Panc1 (cell line): ENCODE measurements around the gene VSTM2L.

Experiments used
- POLR2AphosphoS5 ChIP-seq: IDR thresholded peaks from 2 replicates; pipeline ENCODE4 v1.6.1; 2012; ENCODE audit warnings: mild to moderate bottlenecking, low read depth, low read length, moderate library complexity
- SIN3A ChIP-seq: IDR thresholded peaks from 2 replicates; pipeline ENCODE4 v1.6.1; 2012; ENCODE audit warnings: low read depth, mild to moderate bottlenecking, low read length, moderate library complexity, borderline replicate concordance; ENCODE audit not compliant: insufficient read depth
- TCF7L2 ChIP-seq: IDR thresholded peaks from 2 replicates; pipeline ENCODE4 v1.6.1; 2011; ENCODE audit warnings: mild to moderate bottlenecking, low read depth, low read length, inconsistent platforms
- TF ChIP-seq, protein P1 (sequence below): fragments of 450-650 bp; IDR thresholded peaks from 2 replicates; pipeline ENCODE4 v1.5.1; 2017; ENCODE audit warnings: mild to moderate bottlenecking

DNA sequence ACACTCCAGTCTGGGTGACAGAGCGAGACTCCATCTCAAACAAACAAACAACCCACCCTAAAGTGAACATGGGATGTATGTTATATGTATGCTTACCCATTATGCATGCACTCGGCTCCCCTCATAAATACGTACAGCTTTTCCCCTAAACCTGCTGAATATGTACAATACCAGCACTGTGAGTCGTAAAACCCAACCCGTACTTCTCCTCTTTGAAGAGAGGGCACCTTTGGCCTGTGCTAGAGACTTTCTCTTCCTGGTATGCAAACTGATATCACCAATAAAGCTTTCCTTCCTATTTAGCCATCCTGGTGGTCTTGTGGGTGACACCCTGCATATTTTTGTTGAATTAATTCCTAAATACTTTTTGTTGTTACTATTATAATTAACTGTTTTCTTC is 51.3 kb downstream of the VSTM2L start:
- TF ChIP-seq, protein P1, sequence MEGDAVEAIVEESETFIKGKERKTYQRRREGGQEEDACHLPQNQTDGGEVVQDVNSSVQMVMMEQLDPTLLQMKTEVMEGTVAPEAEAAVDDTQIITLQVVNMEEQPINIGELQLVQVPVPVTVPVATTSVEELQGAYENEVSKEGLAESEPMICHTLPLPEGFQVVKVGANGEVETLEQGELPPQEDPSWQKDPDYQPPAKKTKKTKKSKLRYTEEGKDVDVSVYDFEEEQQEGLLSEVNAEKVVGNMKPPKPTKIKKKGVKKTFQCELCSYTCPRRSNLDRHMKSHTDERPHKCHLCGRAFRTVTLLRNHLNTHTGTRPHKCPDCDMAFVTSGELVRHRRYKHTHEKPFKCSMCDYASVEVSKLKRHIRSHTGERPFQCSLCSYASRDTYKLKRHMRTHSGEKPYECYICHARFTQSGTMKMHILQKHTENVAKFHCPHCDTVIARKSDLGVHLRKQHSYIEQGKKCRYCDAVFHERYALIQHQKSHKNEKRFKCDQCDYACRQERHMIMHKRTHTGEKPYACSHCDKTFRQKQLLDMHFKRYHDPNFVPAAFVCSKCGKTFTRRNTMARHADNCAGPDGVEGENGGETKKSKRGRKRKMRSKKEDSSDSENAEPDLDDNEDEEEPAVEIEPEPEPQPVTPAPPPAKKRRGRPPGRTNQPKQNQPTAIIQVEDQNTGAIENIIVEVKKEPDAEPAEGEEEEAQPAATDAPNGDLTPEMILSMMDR: no peak
- no peak for TF ChIP-seq POLR2AphosphoS5
- no peak for TF ChIP-seq SIN3A
- TF ChIP-seq TCF7L2: no peak
